ENCODE data around the gene LIMS3.
"Not testable (repeated sequence)": the region's sequence is repeated elsewhere in the genome, so short reads cannot be mapped to it uniquely, and the experiment has no call there.

Gene LIMS3

DNA sequence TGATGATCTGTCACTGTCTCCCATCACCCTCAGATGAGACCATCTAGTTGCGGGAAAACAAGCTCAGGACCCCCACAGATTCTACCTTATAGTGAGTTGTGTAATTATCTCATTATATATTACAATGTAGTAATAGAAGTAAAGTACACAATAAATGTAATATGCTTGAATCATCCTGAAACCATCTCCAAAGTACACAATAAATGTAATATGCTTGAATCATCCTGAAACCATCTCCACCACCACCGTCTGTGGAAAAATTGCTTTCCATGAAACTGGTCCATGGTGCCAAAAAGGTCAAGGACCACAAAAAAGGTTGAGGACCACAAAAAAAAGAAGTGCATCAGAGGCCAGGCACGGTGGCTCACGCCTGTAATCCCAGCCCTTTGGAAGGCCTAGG lies 29.3 kb downstream of the LIMS3 start:
- not testable (repeated sequence) for DNase-seq

DNA sequence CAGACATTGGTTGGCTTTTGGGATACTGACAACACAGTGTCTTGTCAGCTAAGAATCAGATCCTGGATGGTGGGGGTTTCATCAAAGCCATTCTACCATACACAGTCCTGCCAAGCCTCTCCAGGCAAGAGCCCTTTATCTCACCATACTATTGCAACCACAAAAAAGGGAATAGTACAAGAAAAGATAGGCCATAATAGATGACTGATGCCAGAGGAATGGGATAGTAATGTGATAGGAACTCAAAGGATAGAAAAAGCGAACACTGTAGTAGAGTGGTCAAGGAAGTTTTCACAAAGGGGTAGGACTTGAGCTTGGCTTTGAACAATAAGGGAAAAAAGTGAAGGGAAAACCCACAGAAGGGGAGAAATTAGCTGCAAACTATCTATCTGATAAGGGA lies 30.7 kb downstream of the LIMS3 start:
- DNase-seq: not testable (repeated sequence)

DNA sequence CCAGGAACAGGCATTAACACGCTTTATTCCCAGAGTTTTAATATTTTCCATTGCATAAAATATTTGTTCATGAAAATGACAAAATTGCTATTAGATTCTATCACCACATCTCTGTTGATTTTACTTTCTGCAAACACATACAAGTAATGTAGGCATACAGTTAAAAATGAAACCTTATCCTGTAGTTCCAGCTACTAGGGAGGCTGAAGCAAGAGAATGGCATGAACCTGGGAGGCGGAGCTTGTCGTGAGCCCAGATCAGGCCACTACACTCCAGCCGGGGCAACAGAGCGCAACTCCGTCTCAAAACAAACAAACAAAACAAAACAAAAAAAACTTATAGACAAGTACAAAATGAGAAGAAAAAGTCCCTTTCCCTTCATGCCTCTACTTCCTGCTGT lies 38.0 kb downstream of the LIMS3 start:
- DNase-seq: not testable (repeated sequence)

DNA sequence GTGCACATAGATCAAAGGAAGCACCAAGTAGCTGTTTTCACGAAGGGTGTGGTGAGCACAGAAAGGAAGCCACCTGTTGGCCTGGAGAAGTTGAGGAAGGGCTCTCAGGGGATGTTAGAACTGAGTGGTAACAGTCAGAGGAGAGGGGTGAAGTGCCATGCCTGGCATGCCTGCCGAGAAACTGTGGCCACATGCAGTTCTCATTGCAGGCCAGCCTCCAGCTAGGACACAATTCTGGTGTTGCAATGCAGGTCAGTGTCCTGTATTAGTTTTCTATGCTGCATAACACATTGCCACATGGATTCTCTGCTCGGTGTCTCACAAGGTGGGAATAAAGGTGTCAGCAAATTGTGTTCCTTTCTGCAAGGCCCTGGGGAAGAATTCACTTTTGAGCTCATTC lies 46.9 kb downstream of the LIMS3 start:
- DNase-seq: not testable (repeated sequence)

DNA sequence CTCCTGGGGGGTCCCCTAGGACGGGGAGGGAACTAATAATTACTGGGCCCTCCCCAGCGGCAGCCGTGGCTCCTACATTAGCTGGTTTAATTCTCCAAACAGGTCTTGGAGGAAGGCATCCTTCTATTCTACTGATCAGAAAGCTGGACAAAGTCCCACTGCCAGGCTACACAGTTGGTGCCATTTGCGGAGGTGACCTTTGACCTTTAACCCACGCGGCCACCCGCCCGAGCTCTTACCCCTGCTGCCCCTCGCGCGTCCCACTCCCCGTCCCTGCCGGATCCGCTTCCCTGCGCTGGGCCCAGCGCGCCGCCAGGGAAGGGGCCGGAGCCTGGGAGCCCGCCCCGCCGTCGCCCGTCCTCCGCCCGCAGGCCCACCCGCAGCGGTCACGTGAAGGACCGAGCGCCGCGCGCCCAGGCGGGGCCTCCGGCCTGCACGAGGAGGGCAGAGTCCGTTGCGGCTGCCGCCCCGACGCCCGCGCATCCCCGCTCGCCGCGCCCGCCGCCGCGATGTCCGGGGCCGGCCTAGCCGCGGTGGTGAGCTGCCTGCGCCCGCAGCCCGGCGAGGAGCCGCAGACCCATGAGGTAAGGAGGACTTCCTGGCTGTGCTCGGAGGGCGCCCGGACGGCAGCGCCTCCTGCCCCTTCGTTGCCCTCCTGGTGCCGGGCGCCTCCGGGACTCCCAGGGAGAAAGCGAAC lies 48.9 kb downstream of the LIMS3 start:
- DNase-seq: not testable (repeated sequence)

DNA sequence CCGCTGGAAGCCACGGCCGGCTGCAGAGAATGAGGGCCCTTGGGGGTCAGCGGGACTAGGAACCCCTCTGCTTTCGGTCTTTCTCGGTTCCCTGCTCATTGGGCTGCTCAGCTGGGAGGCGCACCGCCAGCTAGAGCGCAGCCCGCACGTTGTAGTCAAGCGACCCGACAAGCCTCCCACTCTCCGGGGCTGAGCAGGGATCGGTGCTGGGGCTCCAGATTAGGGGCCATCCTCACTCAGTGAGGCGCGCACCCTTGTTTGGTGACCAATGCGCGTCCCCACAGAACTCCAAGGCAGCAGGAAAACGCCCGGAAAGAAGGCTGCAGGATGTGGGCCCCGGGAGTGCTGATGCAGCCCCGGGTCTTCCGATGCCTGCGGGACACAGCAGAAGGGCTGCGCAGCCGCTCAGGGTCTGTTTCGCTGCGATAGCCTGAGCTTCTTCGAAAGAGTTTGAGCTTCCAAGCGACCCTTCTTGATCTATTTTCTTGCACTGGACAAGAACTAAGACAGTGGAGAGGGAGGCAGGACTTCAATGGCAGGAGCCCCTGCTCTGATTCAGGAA lies 49.6 kb downstream of the LIMS3 start:
- not testable (repeated sequence) for DNase-seq

DNA sequence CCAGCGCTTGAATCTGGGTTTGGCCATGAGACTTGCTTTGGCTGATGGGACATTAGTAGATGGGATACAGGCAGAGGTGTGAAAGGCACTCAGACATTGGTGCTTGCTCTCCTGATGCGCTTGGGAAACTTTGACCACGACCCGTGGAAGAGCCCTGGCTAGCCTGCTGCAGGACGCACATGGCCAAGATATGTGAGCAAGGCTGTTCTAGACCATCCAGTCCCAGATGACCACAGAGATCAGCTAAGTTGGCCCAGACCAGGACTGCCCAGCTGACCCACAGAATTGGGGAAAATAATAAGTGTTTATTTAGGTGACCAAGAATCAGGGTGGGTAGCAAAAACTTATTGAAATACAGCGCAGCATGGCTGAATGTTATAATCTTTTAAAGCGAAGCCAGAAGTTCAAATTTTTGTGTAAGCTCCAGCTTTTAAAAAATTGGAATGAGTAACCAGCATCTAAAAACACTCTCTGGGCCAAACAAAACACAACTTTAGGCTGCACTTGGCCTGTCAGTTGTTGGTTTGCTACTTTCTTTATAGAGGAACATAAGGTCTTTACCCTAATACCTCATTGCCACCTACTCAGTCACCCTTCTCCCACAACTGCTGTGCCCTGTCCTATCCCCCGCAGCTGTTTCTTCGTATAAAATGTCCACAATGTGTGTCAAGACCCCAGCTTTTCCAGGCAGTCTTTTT lies 51.8 kb downstream of the LIMS3 start:
- DNase-seq: not testable (repeated sequence)

DNA sequence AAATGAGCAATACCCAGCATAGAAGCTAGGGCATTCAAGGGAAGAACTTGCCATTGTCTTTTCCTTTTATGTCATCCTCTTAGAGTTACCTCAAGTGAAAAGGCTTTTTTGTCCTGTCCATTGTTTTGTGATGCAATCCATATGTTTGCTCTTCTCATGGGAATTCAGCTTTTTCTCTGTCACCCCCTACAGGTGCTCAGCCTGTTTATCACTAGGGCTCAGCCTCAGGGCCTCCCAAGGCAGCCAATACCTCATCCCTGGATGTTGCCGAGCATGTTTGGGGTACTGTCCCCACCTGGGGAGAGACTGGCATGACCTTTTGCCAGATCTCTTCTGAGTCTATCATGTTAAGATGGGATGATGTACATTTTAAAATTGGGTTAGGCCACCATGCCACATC lies 65.5 kb downstream of the LIMS3 start:
- not testable (repeated sequence) for DNase-seq

DNA sequence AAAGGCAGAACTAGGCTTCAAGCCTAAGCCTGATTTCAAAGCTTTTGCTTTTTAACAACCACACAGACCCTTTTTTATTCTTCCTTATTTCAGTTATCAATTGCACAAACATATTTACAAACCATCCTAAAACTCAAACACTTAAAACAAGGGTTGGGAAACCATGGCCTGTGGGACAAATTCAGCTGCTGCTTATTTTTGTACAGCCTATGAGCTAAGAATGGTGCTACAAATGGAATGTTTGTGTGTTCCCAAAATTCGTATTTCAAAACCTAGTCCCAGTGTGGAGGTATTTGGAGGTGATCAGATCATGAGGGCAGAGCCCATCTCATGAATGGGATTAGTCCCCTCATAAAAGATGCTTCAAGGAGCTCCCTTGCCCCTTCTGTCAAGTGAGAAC lies 67.0 kb downstream of the LIMS3 start:
- DNase-seq: not testable (repeated sequence)

DNA sequence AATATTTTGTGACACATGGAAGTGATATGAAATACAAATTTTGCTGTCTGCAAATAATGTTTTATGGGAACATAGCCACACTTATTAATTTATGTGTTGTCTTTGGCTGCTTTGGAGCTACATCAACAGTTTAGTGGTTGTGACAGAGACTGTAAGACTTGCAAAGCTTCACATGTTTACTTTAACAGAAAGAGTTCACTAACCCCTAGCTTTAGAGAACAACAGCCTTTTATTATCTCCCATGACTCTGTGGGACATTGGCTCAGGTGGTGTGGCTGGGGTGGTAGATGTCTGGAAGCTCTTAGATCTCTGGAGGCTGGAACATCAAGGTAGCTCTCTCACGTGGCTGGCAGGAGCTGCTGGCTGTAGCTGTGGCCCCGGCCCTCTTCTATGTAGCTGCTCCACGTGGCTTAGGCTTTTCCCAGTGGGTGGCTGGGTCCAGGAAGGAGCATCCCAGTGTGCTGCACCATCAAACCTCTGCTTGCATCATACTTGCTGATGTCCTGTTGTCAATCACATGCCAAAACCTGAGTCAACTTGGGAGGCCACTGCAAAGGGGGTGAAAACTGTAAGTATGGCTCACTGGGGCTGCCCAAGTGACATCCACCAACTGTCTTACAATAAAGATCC lies 67.7 kb downstream of the LIMS3 start:
- not testable (repeated sequence) for DNase-seq

DNA sequence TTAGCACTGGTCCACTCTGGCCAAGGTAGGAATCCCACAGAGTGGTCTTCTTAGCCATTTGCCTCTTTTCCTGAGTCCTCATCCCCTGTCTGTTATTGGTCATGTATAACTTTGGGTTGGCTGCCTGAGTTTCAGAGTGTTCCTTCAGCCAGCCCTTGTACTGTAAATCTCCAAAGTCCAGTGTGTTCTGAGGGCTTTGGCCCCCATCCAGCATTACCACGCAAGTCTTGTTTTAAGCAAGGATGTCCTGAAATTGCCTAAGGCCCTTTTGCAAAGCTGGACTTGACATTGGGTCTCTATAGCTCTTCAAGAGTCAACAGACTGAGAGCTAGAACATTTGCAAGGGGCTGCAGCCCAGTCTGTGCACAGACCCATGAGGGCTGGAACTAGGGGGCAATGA lies 68.4 kb downstream of the LIMS3 start:
- DNase-seq: not testable (repeated sequence)

DNA sequence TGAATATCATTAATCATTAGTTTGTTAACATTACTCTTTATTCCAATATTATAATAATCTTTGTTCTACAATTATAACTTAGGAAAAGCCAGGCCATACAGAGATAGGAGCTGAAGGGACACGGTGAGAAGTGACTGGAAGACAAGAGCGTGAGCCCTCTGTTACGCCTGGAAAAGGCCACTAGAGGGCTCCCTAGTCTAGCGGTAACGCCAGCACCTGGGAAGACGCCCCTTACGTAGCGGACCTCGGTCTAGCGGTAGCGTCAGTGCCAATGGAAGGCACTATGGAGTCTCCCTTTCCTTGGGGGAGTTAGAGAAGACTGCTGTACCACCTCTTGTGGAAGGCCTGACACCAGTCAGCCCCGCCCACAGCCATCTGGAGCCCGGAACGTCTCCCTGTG lies 71.4 kb downstream of the LIMS3 start:
- DNase-seq: not testable (repeated sequence)

DNA sequence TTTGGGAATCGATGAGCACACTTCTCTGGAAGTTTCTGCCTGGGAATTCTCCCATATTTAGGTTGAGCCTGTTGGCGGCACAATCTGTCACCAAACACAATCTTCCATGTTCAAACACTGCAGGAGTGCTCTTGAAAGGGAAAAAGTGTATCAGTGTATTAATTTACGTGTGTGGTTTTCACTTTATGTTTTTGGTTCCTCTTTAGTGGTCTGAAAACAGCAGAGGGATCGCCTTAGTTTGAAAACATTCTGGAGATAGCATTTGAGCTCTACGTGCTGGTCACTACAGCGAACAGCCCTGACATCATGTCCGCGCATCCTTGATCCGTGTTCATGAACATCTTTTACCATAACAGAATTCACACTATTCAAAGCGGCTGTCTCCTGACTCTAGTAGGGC lies 73.2 kb downstream of the LIMS3 start:
- not testable (repeated sequence) for DNase-seq

Data from RPMI8226 (cell line).